Fibroblast of peridontal ligament (primary cell): ENCODE measurements around the gene GPR141.
"Not testable (repeated sequence)": the region's sequence is repeated elsewhere in the genome, so short reads cannot be mapped to it uniquely, and the experiment has no call there.

Source experiments
- DNase-seq: peaks from one replicate; pipeline ENCODE4 v3.0.0-alpha.2; 2010; ENCODE audit errors: extremely low read depth

Gene GPR141

GRCh38 chr7:37686556-37687345 lies 3.2 kb downstream of the GPR141 start:
- DNase-seq, result no peak

GRCh38 chr7:37690206-37690605 lies 6.6 kb downstream of the GPR141 start:
- DNase-seq, result no peak

DNA sequence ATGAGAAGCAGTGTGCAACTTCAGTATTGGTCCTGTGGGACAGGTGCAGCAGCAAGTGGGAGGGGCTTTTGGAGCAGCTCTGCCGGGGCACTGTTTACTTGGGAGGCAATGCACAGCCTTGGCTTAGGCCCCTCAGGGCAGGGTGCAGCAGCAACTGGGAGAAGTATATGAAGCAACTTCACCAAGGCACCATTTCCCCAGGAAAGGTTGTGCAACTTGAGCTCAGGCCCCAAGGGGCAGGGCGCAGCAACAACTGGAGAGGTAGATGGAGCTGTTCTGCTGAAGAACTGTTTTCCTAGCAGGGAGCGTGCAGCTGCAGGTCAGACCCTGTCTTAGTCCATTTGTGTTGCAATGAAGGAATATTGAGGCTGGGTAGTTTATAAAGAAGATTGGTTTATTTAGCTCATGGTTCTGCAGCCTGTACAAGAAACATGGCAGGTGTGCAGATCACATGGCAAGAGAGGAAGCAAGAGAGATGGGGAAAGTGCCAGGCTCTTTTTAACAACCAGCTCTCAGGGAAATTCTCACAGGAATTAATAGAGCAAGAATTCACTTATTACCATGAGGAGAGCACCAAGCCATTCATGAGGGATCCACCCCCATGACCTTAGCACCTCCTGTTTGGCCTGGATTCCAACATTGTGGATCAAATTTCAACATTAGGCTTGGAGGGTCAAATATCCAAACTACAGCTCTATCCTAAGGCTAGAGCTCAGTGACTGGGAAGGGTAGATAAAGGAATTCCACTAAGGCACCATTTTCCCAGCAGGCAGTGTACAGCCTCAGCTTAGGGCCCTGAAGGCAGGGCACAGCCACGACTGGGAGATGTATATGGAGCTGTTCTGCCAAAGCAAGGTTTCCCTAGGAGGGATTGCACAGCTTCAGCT lies 10.9 kb downstream of the GPR141 start:
- no peak for DNase-seq

DNA sequence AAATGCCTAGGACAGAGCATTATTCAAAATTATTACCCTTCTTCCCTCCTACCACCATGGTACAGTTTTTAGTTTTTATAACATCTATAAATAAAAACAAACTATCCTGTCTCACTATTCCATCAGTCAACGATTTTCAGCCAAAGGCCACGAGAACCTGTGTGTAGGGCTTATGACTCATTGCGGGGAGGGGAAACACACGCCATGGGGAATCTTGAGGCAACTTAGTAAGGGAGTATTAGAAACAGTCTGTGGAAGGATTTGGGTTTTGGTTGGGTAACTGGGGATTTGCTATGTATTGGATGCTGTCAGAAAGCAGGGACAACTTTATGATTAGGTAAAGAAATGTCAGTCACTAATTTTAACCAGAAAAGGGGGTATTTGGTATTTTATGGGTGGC lies 14.7 kb downstream of the GPR141 start:
- no peak for DNase-seq

DNA sequence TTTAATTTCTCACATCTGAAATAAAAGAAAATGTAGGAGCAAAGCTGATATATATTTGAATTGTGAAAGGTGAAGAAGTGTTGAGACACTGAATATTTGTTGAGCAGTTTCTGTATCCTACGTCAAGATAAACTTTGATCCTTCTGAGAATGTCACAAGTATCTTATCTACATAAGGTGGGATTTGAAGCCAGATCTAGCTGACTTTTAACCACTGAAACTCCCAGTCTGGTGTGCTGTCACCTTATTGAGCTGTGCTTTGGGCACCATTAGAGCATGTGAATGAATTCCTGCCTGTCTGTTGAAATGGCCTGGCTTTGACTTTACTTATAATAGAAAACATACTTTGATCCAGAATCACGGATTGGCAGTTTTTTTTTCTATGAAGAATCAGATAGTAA lies 15.2 kb downstream of the GPR141 start:
- DNase-seq, result no peak

DNA sequence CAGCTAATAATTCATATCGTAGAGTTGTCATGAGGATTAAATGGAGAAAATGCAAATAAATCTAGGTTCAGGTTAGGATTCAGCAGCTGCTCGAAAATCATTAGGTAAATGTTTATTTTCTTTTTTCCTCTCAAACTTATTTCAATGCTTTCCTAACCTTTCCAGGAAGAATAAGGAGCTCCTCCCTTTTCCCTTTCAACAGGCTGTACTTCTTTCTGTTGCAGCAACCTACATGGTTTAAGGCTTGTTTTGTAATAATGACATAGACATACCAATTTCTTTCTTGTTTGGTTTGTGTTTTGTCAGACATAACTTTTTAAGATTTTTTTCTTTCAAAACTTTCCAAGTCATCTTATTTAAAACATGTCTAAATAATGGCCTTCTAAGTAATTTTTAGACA lies 18.2 kb downstream of the GPR141 start:
- no peak for DNase-seq

- DNase-seq, result no peak
Observed at GRCh38 chr7:37703361-37703760, 19.8 kb downstream of the GPR141 start.

DNA sequence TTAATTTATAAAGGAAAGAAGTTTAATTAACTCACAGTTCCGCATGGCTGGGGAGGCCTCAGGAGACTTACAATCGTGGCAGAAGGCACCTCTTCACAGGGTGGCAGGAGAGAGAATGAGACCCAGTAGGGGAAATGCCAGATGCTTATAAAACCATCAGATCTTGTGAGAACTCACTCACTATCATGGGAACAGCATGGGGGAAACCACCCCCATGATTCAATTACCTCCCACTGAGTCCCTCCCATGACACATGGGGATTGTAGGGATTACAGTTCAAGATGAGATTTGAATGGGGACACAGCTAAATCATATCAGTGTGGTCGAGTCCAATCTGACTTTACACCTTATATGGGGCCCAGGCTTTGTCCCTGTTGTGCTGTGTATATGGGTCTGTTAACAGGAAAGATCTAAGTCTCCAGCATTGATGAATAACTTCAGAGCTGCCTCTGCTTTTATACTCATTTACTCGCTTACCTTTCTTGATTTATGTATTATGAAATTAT lies 20.8 kb downstream of the GPR141 start:
- DNase-seq, result not testable (repeated sequence)

DNA sequence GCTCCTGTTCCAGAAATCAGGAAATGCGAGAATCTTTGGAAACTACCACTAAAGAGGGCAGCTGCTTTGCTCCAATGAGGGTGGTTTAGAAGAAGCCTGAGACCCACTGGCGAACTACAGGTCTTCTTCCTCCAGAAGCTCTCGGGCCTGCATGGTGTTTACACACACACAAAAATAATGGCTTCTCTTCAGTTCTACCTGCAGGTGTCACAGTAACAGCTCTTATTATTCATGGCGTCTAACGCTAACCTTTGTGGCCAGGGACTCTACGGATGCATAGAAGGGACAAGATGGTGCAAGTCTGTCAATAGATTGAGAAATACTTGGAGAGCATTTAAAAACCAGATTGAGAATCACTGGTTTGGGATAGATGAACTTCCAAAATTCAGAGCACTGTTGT lies 22.4 kb downstream of the GPR141 start:
- no peak for DNase-seq

DNA sequence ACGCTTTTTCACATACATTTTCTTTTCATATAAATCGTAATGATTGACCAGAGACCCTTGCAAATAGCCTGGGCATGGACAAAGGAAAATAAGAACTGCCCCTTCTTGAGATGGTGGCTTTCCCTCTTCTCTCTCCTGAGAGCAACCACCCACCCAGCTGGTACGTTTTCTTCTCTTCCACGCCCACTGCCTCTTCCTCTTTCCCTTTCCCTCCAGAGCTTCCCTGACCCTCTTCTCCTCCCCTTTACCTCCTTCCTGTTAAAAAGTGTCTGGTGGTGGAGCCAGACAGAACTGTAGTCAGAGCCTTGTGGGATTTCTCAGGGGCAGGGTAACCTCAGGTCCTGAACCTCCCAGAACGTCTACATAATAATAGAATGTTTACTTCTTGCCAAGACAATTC lies 23.2 kb downstream of the GPR141 start:
- DNase-seq, result no peak

- no peak for DNase-seq
Observed at GRCh38 chr7:37707754-37708485, 24.4 kb downstream of the GPR141 start.

DNA sequence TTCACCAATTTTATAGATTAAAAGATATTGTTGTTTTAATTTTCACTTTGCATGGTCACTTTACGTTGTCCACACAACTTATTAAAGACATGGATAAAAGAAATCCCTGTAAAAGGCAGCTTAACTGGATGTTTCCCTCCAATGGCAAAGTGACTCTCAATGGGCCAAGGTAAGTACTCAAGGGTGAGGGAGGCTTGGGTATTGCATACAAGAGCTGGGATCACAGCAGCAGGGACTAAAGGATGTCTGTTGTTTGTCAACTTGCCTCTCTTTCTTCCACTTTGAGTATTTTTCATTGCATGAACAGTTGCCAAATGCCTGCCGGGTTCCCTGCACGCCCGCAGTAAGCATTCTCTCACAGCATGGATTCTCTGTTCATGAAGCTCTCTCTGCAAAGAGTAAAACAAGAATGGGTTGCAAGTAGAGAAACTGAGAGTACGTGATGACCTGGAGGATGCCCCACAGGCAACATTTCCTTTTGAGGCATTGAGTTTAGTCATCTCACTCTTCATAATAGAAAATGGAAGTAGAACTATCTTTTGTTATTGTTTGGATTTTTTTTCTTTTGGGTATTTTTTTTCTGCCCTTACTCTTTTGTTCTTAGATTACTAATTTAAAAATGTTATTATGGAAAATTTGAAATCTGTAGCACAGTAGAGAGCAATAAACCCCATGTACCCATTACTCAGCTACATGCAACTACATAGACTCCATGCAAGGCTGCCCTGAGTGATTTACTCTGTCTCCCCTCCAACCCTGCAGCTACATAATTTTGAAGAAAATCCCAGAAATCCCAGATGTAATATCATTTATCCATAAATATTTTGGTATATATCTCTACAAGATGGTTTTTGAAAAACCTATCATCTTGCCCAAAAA lies 26.3 kb downstream of the GPR141 start:
- no peak for DNase-seq

DNA sequence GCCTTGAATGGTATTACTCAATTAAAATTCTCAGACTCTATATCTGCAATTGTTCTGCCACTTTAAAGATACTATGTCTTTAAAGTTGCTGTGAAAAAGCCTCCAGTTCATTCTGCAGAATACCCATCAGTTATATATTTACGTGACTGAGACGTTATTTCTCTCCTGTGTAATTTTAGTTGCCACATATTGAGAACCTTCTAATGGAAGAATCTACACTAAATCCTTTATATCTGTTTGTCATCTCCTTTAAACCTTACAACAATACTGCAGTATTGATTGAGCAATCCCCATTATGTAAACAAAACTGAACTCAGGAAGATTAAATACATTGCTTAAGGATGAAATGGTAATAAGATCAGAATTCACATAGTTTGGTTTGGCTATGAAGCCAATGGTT lies 30.0 kb downstream of the GPR141 start:
- DNase-seq, result no peak

DNA sequence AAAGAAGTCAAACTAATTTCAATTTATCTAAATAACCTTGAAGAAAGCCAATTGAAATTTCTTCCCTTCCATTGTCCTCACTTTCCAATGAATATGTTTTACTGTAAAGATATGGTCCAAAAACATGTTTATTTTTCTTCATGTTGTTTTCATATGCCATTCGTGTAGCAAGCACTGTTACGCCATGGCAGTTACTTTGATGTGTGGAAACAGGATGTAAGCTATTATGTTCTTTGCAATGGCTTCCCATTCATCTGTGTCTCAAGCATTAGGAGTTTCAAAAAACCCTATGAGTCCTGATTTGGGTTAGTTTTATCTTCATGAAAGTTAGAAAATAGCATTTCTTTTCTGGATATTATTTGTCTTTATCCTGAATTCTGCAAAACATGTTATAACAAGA lies 31.0 kb downstream of the GPR141 start:
- DNase-seq, result no peak

DNA sequence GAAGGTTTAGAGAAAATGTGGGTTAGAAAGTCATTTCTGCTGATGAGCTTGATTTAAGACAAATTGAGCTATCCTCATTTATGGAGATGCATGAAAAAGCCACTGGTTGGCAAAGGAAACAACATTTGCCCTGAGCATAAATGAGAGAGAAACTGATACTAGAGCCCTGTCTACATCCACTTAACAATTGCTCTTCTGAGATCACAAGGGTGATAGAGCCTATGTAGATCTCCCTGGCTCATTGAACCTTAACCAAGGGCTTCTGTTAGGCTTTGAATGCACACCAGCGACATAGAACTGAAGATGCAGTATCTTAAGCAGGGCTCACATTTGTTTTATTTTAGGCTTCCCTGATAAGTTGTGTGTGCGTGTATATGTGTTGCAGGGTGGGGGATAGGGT lies 35.0 kb downstream of the GPR141 start:
- no peak for DNase-seq

GRCh38 chr7:37719077-37719476 lies 35.5 kb downstream of the GPR141 start:
- no peak for DNase-seq

- DNase-seq, result no peak
Observed at GRCh38 chr7:37724732-37725131, 41.2 kb downstream of the GPR141 start.

DNA sequence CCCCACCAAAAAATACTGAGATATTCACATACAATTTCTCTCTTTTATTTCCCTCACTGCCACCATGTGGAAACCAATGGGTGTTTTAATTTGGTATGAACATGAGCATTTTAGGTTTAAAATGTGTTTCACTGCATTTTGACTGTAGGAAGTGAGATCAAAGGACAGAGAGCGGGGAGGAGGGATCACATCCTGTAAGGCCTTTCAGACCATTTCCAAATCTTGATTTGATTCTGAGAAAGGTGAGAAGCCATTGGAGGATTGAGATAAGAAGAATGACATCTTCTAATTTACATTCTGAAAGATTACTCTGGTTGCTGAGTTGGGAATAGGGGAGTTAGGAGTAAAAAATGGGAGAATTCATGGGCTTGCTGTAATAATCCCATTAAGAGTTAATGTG lies 42.5 kb downstream of the GPR141 start:
- DNase-seq, result no peak

GRCh38 chr7:37728747-37729146 lies 45.2 kb downstream of the GPR141 start:
- no peak for DNase-seq

- no peak for DNase-seq
Observed at GRCh38 chr7:37729181-37729580, 45.6 kb downstream of the GPR141 start.

DNA sequence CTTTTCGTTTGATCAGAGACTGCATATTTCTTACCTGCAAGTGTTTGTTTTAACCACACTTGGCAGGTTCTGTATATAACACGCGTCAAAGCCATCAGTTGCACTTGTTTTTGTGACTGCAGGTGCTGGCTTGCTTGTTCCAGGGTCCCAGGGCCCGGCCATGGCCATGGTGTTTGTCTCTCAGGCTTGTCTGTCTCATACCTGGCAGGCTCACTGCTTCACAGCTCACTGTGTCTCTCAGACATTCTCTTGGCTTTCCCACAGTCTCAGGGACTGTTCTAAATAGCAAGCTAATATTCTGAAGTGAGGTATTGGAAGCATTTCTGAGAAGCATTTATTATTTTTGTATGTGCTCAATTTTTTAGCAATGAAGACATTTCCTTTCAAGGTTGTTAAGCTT lies 46.9 kb downstream of the GPR141 start:
- DNase-seq, result no peak
